IMR-90 (cell line): ENCODE measurements around the gene RIMBP2. TPM values are rescaled to one million over a fixed set of nuclear protein-coding genes. Genes with fewer than 3 reads are reported as not detected.

Source experiments
- ATAC-seq: fragments of 200-7000 bp; cut with Tn5 transposase; 2 replicates; pipeline ENCODE4 v1.9.1; 2020; ENCODE audit warnings: low read depth, mild to moderate bottlenecking, moderate library complexity
- BruUV-seq: library from RNA; stranded (reverse); fragments of 400-500 nt; replicated peaks from 2 replicates; lab custom pipeline; 2021; lab: Mats Ljungman, UMichigan
- CTCF ChIA-PET: fragments of 300-600 bp; formaldehyde crosslinking; extraction: SDS; loops from one replicate; lab custom pipeline; 2021; ENCODE audit warnings: antibody characterized with exemption; lab: Yijun Ruan, JAX
- POLR2A ChIA-PET: fragments of 300-600 bp; sonication (Branson Sonifier 250); formaldehyde crosslinking; loops from one replicate; lab custom pipeline; 2022; ENCODE audit warnings: antibody characterized with exemption; ENCODE audit not compliant: unreplicated experiment; lab: Charles Lee
- DNase-seq: peaks from one replicate; pipeline ENCODE4 v3.0.0; 2013
- H2AFZ ChIP-seq: replicated peaks from 2 replicates; pipeline ENCODE3; 2013; ENCODE audit warnings: low read length, mild to moderate bottlenecking; ENCODE audit not compliant: poor library complexity
- H2AK5ac ChIP-seq: 2 replicates; pipeline ENCODE4 v1.6.1; 2013; ENCODE audit warnings: low read depth, low read length, inconsistent platforms
- H2AK9ac ChIP-seq: replicated peaks from 2 replicates; pipeline ENCODE3; 2013; ENCODE audit warnings: mild to moderate bottlenecking, low read depth, low read length, moderate library complexity; ENCODE audit not compliant: poor library complexity
- H2BK120ac ChIP-seq: 2 replicates; pipeline ENCODE4 v1.6.1; 2013; ENCODE audit warnings: low read depth, low read length, inconsistent platforms
- H2BK15ac ChIP-seq: 3 replicates; pipeline ENCODE4 v1.6.1; 2013; ENCODE audit warnings: low read depth, low read length, inconsistent platforms
- H2BK20ac ChIP-seq: 2 replicates; pipeline ENCODE4 v1.6.1; 2013; ENCODE audit warnings: low read depth, mild to moderate bottlenecking, inconsistent platforms, low read length, moderate library complexity
- H2BK5ac ChIP-seq: 2 replicates; pipeline ENCODE4 v1.6.1; 2013; ENCODE audit warnings: mild to moderate bottlenecking, low read depth, low read length, inconsistent platforms; ENCODE audit not compliant: poor library complexity, severe bottlenecking
- H3K14ac ChIP-seq: replicated peaks from 2 replicates; pipeline ENCODE4 v1.6.1; 2013; ENCODE audit warnings: low read depth, low read length, inconsistent platforms
- H3K18ac ChIP-seq: 2 replicates; pipeline ENCODE4 v1.6.1; 2013; ENCODE audit warnings: low read depth, low read length, control low read depth
- H3K23ac ChIP-seq: 2 replicates; pipeline ENCODE4 v1.6.1; 2013; ENCODE audit warnings: low read depth, low read length, inconsistent platforms
- H3K27ac ChIP-seq: 2 replicates; pipeline ENCODE4 v1.5.1; 2013; ENCODE audit warnings: mild to moderate bottlenecking, control low read depth, low read length; ENCODE audit not compliant: insufficient read depth
- H3K27me3 ChIP-seq: 2 replicates; pipeline ENCODE4 v1.6.1; 2013; ENCODE audit warnings: low read length; ENCODE audit not compliant: control insufficient read depth, insufficient read depth
- H3K36me3 ChIP-seq: 2 replicates; pipeline ENCODE4 v1.6.1; 2013; ENCODE audit warnings: low read length, mixed read lengths; ENCODE audit not compliant: control insufficient read depth, insufficient read depth
- H3K4ac ChIP-seq: 2 replicates; pipeline ENCODE4 v1.6.1; 2013; ENCODE audit warnings: low read depth, low read length, inconsistent platforms
- H3K4me1 ChIP-seq: 2 replicates; pipeline ENCODE4 v1.6.1; 2013; ENCODE audit warnings: low read length, mixed read lengths; ENCODE audit not compliant: control insufficient read depth, insufficient read depth
- H3K4me2 ChIP-seq: 2 replicates; pipeline ENCODE4 v1.6.1; 2013; ENCODE audit warnings: low read depth, mild to moderate bottlenecking, control low read depth, low read length, moderate library complexity
- H3K4me3 ChIP-seq: 2 replicates; pipeline ENCODE4 v1.5.1; 2013; ENCODE audit warnings: low read depth, mild to moderate bottlenecking, control low read depth, low read length, moderate library complexity; ENCODE audit not compliant: insufficient read depth
- H3K56ac ChIP-seq: 2 replicates; pipeline ENCODE4 v1.6.1; 2013; ENCODE audit warnings: low read length, inconsistent platforms; ENCODE audit not compliant: insufficient read depth; ENCODE audit errors: extremely low read depth
- H3K79me1 ChIP-seq, 2 experiments: 2 replicates each; pipeline ENCODE4 v1.6.1; 2013; ENCODE audit warnings: low read length in 2 of 2, inconsistent platforms in 1 of 2, low read depth in 1 of 2
- H3K9ac ChIP-seq: 2 replicates; pipeline ENCODE4 v1.6.1; 2013; ENCODE audit warnings: low read depth, low read length, control low read depth
- H3K9me1 ChIP-seq: 2 replicates; pipeline ENCODE4 v1.6.1; 2013; ENCODE audit warnings: low read length, inconsistent platforms; ENCODE audit not compliant: insufficient read depth
- H3K9me3 ChIP-seq: 2 replicates; pipeline ENCODE4 v1.6.1; 2013; ENCODE audit warnings: low read length; ENCODE audit not compliant: control insufficient read depth, insufficient read depth
- H4K20me1 ChIP-seq: 2 replicates; pipeline ENCODE4 v1.6.1; 2013; ENCODE audit warnings: low read length, inconsistent platforms; ENCODE audit not compliant: insufficient read depth
- H4K5ac ChIP-seq: 2 replicates; pipeline ENCODE4 v1.6.1; 2013; ENCODE audit warnings: mild to moderate bottlenecking, low read depth, low read length, control low read depth
- H4K8ac ChIP-seq, 2 experiments: 2 replicates each; pipeline ENCODE4 v1.6.1; 2013; ENCODE audit warnings: low read depth in 2 of 2, low read length in 2 of 2, control low read depth in 1 of 2, inconsistent platforms in 1 of 2
- H4K91ac ChIP-seq: 2 replicates; pipeline ENCODE4 v1.6.1; 2013; ENCODE audit warnings: low read depth, low read length, inconsistent platforms; ENCODE audit not compliant: insufficient read depth
- BHLHE40 ChIP-seq: fragments of 150-350 bp; IDR thresholded peaks from 2 replicates; pipeline ENCODE4 v1.6.1; 2016; ENCODE audit warnings: mild to moderate bottlenecking, low read depth, low read length
- CEBPB ChIP-seq: IDR thresholded peaks from 2 replicates; pipeline ENCODE4 v1.6.1; 2012; ENCODE audit warnings: low read depth, low read length, improper control_type of control experiment
- CHD1 ChIP-seq: IDR thresholded peaks from 2 replicates; pipeline ENCODE4 v1.6.1; 2012; ENCODE audit warnings: low read depth, low read length, improper control_type of control experiment
- ELK1 ChIP-seq: fragments of 150-350 bp; IDR thresholded peaks from 2 replicates; pipeline ENCODE4 v1.6.1; 2016; ENCODE audit warnings: low read depth, mild to moderate bottlenecking, low read length, moderate library complexity, borderline replicate concordance
- FOS ChIP-seq: fragments of 150-350 bp; IDR thresholded peaks from 2 replicates; pipeline ENCODE4 v1.6.1; 2016; ENCODE audit warnings: low read depth, low read length
- MAFK ChIP-seq: IDR thresholded peaks from 2 replicates; pipeline ENCODE4 v1.6.1; 2012; ENCODE audit warnings: low read depth, low read length, improper control_type of control experiment
- MAZ ChIP-seq: IDR thresholded peaks from 2 replicates; pipeline ENCODE4 v1.6.1; 2012; ENCODE audit warnings: low read depth, mild to moderate bottlenecking, low read length, improper control_type of control experiment, moderate library complexity, borderline replicate concordance
- MXI1 ChIP-seq: IDR thresholded peaks from 2 replicates; pipeline ENCODE4 v1.6.1; 2012; ENCODE audit warnings: low read depth, mild to moderate bottlenecking, low read length, moderate library complexity, borderline replicate concordance
- NFE2L2 ChIP-seq: fragments of 150-350 bp; IDR thresholded peaks from 2 replicates; pipeline ENCODE4 v1.6.1; 2016; ENCODE audit warnings: low read depth, mild to moderate bottlenecking, low read length
- POLR2A ChIP-seq: IDR thresholded peaks from 2 replicates; pipeline ENCODE4 v1.6.1; 2012; ENCODE audit warnings: mild to moderate bottlenecking, low read depth, low read length
- RAD21 ChIP-seq: IDR thresholded peaks from 2 replicates; pipeline ENCODE4 v1.6.1; 2012; ENCODE audit warnings: low read length, improper control_type of control experiment
- RCOR1 ChIP-seq: IDR thresholded peaks from 2 replicates; pipeline ENCODE4 v1.6.1; 2012; ENCODE audit warnings: mild to moderate bottlenecking, low read length, improper control_type of control experiment; ENCODE audit not compliant: insufficient replicate concordance
- RFX5 ChIP-seq: IDR thresholded peaks from 2 replicates; pipeline ENCODE4 v1.8.0; 2012; ENCODE audit warnings: low read depth, mild to moderate bottlenecking, low read length, moderate library complexity
- SMC3 ChIP-seq: fragments of 150-350 bp; IDR thresholded peaks from 2 replicates; pipeline ENCODE4 v1.6.1; 2016; ENCODE audit warnings: low read depth, mild to moderate bottlenecking, antibody characterized with exemption, low read length, moderate library complexity
- WGBS, 2 experiments: methylation state at CpG; one replicate each; pipeline versions ENCODE4 v1.1.5 to v1.1.7; 2013; ENCODE audit warnings: missing lambda C conversion rate in 2 of 2; ENCODE audit not compliant: insufficient read length in 1 of 2; ENCODE audit errors: extremely low coverage in 2 of 2; 5-methylcytosine and 5-hydroxymethylcytosine counted together
- dilution Hi-C: fragments of 300-500 bp; cut with HindIII; formaldehyde crosslinking; loops from one replicate; pipeline ENCODE4 v1.14.3; 2018; ENCODE audit warnings: low sequenced_read_pairs; ENCODE audit not compliant: unreplicated experiment
- in situ Hi-C: fragments of 300-500 bp; cut with MboI; formaldehyde crosslinking; loops from 3 replicates; pipeline ENCODE4 v1.14.3; 2019; ENCODE audit warnings: low sequenced_read_pairs, inconsistent platforms, mixed read lengths
- intact Hi-C: fragments of 100-400 bp; cut with micrococcal nuclease; formaldehyde crosslinking; loops from 2 replicates; pipeline ENCODE4 v1.10.0; 2022
- polyA plus RNA-seq, 3 experiments: library from polyadenylated mRNA; depleted of rRNA; stranded (reverse); fragments of >200 nt; gene quantifications; 2 replicates each; pipeline ENCODE4 v1.2.3, GENCODE V29; 2012; ENCODE audit warnings: low replicate concordance in 1 of 3
- total RNA-seq: library from RNA; depleted of rRNA; stranded (reverse); fragments of >200 nt; gene quantifications from 2 replicates; pipeline ENCODE4 v1.2.3, GENCODE V29; 2012
- TF ChIP-seq, protein P1 (sequence below): conservative IDR thresholded peaks from 2 replicates; pipeline ENCODE4 v1.5.1; 2012; ENCODE audit warnings: mild to moderate bottlenecking, low read depth, low read length, improper control_type of control experiment

RIMBP2 gene
- total and polyA plus RNA-seq, 2 of the 4 experiments (the other 2 are of a cell fraction): not detected

- CTCF ChIA-PET: no interaction called here
- H3K27ac ChIP-seq: no peak overlapping the region
- no peak overlapping the region for H4K5ac ChIP-seq
- no peak overlapping the region for H3K18ac ChIP-seq
- no peak overlapping the region for H3K4me3 ChIP-seq
- H3K4me2 ChIP-seq: no peak overlapping the region
- no peak overlapping the region for H2BK120ac ChIP-seq
- no peak overlapping the region for H2AK9ac ChIP-seq
- no peaks in the 10 kb centered on the region for H3K27me3 ChIP-seq
- no peak overlapping the region for H2AK5ac ChIP-seq
- H2AFZ ChIP-seq: no peak overlapping the region
- H2BK5ac ChIP-seq: no peak overlapping the region
- dilution Hi-C loops: no loop called here
- no peak for ATAC-seq
- TF ChIP-seq MXI1: no peak
- no peak for TF ChIP-seq MAZ
- TF ChIP-seq SMC3: no peak
- no peak for TF ChIP-seq RFX5
- no peak for TF ChIP-seq MAFK
- no peak for TF ChIP-seq RCOR1
- no peak for TF ChIP-seq CHD1
- TF ChIP-seq NFE2L2: no peak
- TF ChIP-seq FOS: no peak
- no peak for TF ChIP-seq ELK1
- TF ChIP-seq CEBPB: no peak
- TF ChIP-seq, protein P1, sequence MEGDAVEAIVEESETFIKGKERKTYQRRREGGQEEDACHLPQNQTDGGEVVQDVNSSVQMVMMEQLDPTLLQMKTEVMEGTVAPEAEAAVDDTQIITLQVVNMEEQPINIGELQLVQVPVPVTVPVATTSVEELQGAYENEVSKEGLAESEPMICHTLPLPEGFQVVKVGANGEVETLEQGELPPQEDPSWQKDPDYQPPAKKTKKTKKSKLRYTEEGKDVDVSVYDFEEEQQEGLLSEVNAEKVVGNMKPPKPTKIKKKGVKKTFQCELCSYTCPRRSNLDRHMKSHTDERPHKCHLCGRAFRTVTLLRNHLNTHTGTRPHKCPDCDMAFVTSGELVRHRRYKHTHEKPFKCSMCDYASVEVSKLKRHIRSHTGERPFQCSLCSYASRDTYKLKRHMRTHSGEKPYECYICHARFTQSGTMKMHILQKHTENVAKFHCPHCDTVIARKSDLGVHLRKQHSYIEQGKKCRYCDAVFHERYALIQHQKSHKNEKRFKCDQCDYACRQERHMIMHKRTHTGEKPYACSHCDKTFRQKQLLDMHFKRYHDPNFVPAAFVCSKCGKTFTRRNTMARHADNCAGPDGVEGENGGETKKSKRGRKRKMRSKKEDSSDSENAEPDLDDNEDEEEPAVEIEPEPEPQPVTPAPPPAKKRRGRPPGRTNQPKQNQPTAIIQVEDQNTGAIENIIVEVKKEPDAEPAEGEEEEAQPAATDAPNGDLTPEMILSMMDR: no peak
- TF ChIP-seq BHLHE40: no peak
- TF ChIP-seq POLR2A: no peak
- no peak for TF ChIP-seq RAD21
- no peak overlapping the region for H2BK15ac ChIP-seq
- no peak overlapping the region for H4K91ac ChIP-seq
- no peak overlapping the region for H3K23ac ChIP-seq
- intact Hi-C loops: no loop called here
- no peak overlapping the region for H3K56ac ChIP-seq
- no peak overlapping the region for H3K14ac ChIP-seq
- no peaks in the 10 kb centered on the region for H3K79me1 ChIP-seq
- H4K20me1 ChIP-seq: no peaks in the 10 kb centered on the region
- H2BK20ac ChIP-seq: no peak overlapping the region
- no TSS peak for BruUV-seq
- 100% methylated on average over 1 of the region's 17 CpGs; no CpG with 5 or more reads in 1 of the 2 experiments for WGBS, 2 experiments
- in situ Hi-C loops: no loop called here
- POLR2A ChIA-PET: no interaction called here
- peaks cover 65% of the 10 kb centered on the region for H3K9me3 ChIP-seq
- no peak for DNase-seq
- H3K4ac ChIP-seq: no peak overlapping the region
- no peak overlapping the region for H3K9ac ChIP-seq
- H4K8ac ChIP-seq: no peak overlapping the region
- H3K9me1 ChIP-seq: no peaks in the 10 kb centered on the region
- H3K36me3 ChIP-seq: no peaks in the 10 kb centered on the region
- H3K4me1 ChIP-seq: no peaks in the 10 kb centered on the region
Measured at GRCh38 chr12:130576371-130576816, 139.7 kb downstream of the RIMBP2 start.
